ENCODE measurements around the gene SLC10A6. TPM values are rescaled to one million over a fixed set of nuclear protein-coding genes. Genes with fewer than 3 reads are reported as not detected.

Gene SLC10A6
- total and polyA plus RNA-seq, 7 donors, result 0.27 to 0.79 (median 0.31) TPM; not detected in 1

GRCh38 chr4:86816501-86817273, 32.5 kb downstream of the SLC10A6 start:
- no peak overlapping the region for H3K27ac ChIP-seq
- DNase-seq, result peak; percentile 41 to 69

GRCh38 chr4:86815653-86816052, 33.5 kb downstream of the SLC10A6 start:
- Histone ChIP-seq H3K27ac (no peak overlapping the region), H3K4me3 (no peak overlapping the region), H3K27me3 (ENCODE audit: insufficient read depth in 3 of 3, low read length in 2 of 3) (no peaks in the 10 kb centered on the region), H3K4me1 (no peaks in the 10 kb centered on the region), H3K36me3 (ENCODE audit: insufficient read depth in 1 of 2, low read depth in 1 of 2) (no peaks in the 10 kb centered on the region), H3K9me3 (no peaks in the 10 kb centered on the region)
- TF ChIP-seq CTCF (IDR thresholded peaks at IDR 0.05), result no peak
- DNase-seq (no peak), ATAC-seq (no peak)
- intact Hi-C loops (cut with DNase I), result no loop called here
- WGBS, 3 donors, result 81 to 88% (median 81%) methylated on average over 1 of the region's 1 CpG

More at GRCh38 chr4:86816501-86817273, 32.5 kb downstream of the SLC10A6 start:
- no peaks in the 10 kb centered on the region for H3K36me3 ChIP-seq (ENCODE audit: insufficient read depth in 1 of 2, low read depth in 1 of 2)
- H3K4me1 ChIP-seq, result no peaks in the 10 kb centered on the region
- intact Hi-C loops (cut with DNase I), result no loop called here
- no peaks in the 10 kb centered on the region for H3K9me3 ChIP-seq
- no peak overlapping the region for H3K4me3 ChIP-seq
- TF ChIP-seq CTCF (IDR thresholded peaks at IDR 0.05), result no peak
- peak in 1 of 4 donors; percentile 74 for ATAC-seq
- WGBS, 3 donors, result 70 to 77% (median 76%) methylated on average over 9 of the region's 9 CpGs
- no peaks in the 10 kb centered on the region for H3K27me3 ChIP-seq (ENCODE audit: insufficient read depth in 3 of 3, low read length in 2 of 3)

GRCh38 chr4:86810847-86811246, 38.3 kb downstream of the SLC10A6 start:
- ATAC-seq (no peak), DNase-seq (no peak)
- no peaks in the 10 kb centered on the region for H3K4me1 ChIP-seq
- TF ChIP-seq CTCF (IDR thresholded peaks at IDR 0.05), result no peak
- no peak overlapping the region for H3K27ac ChIP-seq
- no peaks in the 10 kb centered on the region for H3K27me3 ChIP-seq (ENCODE audit: insufficient read depth in 3 of 3, low read length in 2 of 3)
- WGBS, 3 donors, result 92 to 94% (median 94%) methylated on average over 3 of the region's 3 CpGs
- intact Hi-C loops (cut with DNase I), result no loop called here
- no peaks in the 10 kb centered on the region for H3K9me3 ChIP-seq
- H3K36me3 ChIP-seq (ENCODE audit: insufficient read depth in 1 of 2, low read depth in 1 of 2), result no peaks in the 10 kb centered on the region
- H3K4me3 ChIP-seq, result no peak overlapping the region

- Histone ChIP-seq H3K4me1 (no peaks in the 10 kb centered on the region), H3K36me3 (ENCODE audit: insufficient read depth in 1 of 2, low read depth in 1 of 2) (no peaks in the 10 kb centered on the region), H3K4me3 (no peak overlapping the region), H3K9me3 (no peaks in the 10 kb centered on the region), H3K27ac (no peak overlapping the region), H3K27me3 (ENCODE audit: insufficient read depth in 3 of 3, low read length in 2 of 3) (no peaks in the 10 kb centered on the region)
- no peak for ATAC-seq
- DNase-seq, result no peak
- 89 to 92% (median 91%) methylated on average over 3 of the region's 3 CpGs for WGBS, 3 donors
- intact Hi-C loops (cut with DNase I), result no loop called here
- TF ChIP-seq CTCF (IDR thresholded peaks at IDR 0.05), result no peak
Observed at GRCh38 chr4:86809809-86810208, 39.4 kb downstream of the SLC10A6 start.

- H3K4me1 ChIP-seq, result no peaks in the 10 kb centered on the region
- H3K27me3 ChIP-seq (ENCODE audit: insufficient read depth in 3 of 3, low read length in 2 of 3), result no peaks in the 10 kb centered on the region
- H3K4me3 ChIP-seq, result no peak overlapping the region
- no peaks in the 10 kb centered on the region for H3K9me3 ChIP-seq
- no peak for DNase-seq
- WGBS, 3 donors, result 90 to 95% (median 92%) methylated on average over 8 of the region's 8 CpGs
- H3K27ac ChIP-seq, result no peak overlapping the region
- TF ChIP-seq CTCF (IDR thresholded peaks at IDR 0.05), result no peak
- no peaks in the 10 kb centered on the region for H3K36me3 ChIP-seq (ENCODE audit: insufficient read depth in 1 of 2, low read depth in 1 of 2)
- no peak for ATAC-seq
- intact Hi-C loops (cut with DNase I), result no loop called here
Observed at GRCh38 chr4:86791126-86791525, 58.1 kb downstream of the SLC10A6 start.
